SU-DHL-6 (cell line): Measurements from ENCODE around the gene ANKRD55.

ENCODE experiments used
- H2AFZ ChIP-seq: fragments of 200-600 bp; sonication (generic); 2 replicates; pipeline ENCODE4 v1.6.1; 2014; ENCODE audit warnings: low read depth, mild to moderate bottlenecking, moderate library complexity, mixed read lengths, antibody characterized with exemption, low read length; ENCODE audit not compliant: severe bottlenecking
- H3F3A ChIP-seq: fragments of 200-600 bp; shearing (Covaris generic); 2 replicates; pipeline ENCODE4 v1.6.0; 2016; ENCODE audit warnings: antibody characterized with exemption, mild to moderate bottlenecking; ENCODE audit not compliant: insufficient read depth
- H3K27ac ChIP-seq: fragments of 200-600 bp; sonication (generic); 2 replicates; pipeline ENCODE4 v1.5.1; 2016; ENCODE audit warnings: low read depth, mild to moderate bottlenecking, low read length, moderate library complexity, mixed read lengths
- H3K27me3 ChIP-seq: fragments of 200-600 bp; sonication (generic), shearing (Covaris generic); 2 replicates; pipeline ENCODE4 v1.6.0; 2014; ENCODE audit warnings: mild to moderate bottlenecking, low read length
- H3K36me3 ChIP-seq: fragments of 200-600 bp; sonication (generic); 2 replicates; pipeline ENCODE4 v1.6.1; 2014; ENCODE audit warnings: mild to moderate bottlenecking, low read length, mixed read lengths
- H3K4me2 ChIP-seq: fragments of 300-600, 200-600 bp; shearing (Covaris generic), sonication (generic); 2 replicates; pipeline ENCODE4 v1.6.0; 2014; ENCODE audit warnings: low read length, low read depth, mild to moderate bottlenecking; ENCODE audit not compliant: poor library complexity, severe bottlenecking
- H3K4me3 ChIP-seq: fragments of 200-600 bp; sonication (generic); 2 replicates; pipeline ENCODE4 v1.5.1; 2014; ENCODE audit warnings: antibody characterized with exemption, low read length, mild to moderate bottlenecking, mixed read lengths; ENCODE audit not compliant: insufficient read depth, poor library complexity, severe bottlenecking
- H3K79me2 ChIP-seq: fragments of 200-600 bp; sonication (generic); 2 replicates; pipeline ENCODE4 v1.6.1; 2014; ENCODE audit warnings: mild to moderate bottlenecking, low read length, moderate library complexity; ENCODE audit not compliant: insufficient read depth
- H3K9ac ChIP-seq: fragments of 200-600 bp; sonication (generic); 2 replicates; pipeline ENCODE4 v1.7.0; 2014; ENCODE audit warnings: mild to moderate bottlenecking, low read length
- H3K9me2 ChIP-seq: fragments of 200-600 bp; sonication (generic); replicated peaks from 2 replicates; pipeline ENCODE4 v1.6.1; 2014; ENCODE audit warnings: low read length; ENCODE audit not compliant: insufficient read depth
- H3K9me3 ChIP-seq: fragments of 200-600 bp; sonication (generic); 2 replicates; pipeline ENCODE4 v1.6.1; 2014; ENCODE audit warnings: low read length, mixed read lengths; ENCODE audit not compliant: insufficient read depth
- H4K20me1 ChIP-seq: fragments of 200-600 bp; sonication (generic); 2 replicates; pipeline ENCODE4 v1.6.1; 2014; ENCODE audit warnings: low read depth, mild to moderate bottlenecking, antibody characterized with exemption, low read length, moderate library complexity, mixed read lengths
- CTCF ChIP-seq: fragments of 200-600 bp; sonication (generic); IDR thresholded peaks from one replicate; pipeline ENCODE4 v1.5.1; 2017; ENCODE audit warnings: antibody characterized with exemption, mild to moderate bottlenecking, low read length, moderate library complexity; ENCODE audit not compliant: insufficient read depth, poor library complexity, severe bottlenecking
- EZH2phosphoT487 ChIP-seq: fragments of 200-600 bp; sonication (generic), shearing (Covaris generic); conservative IDR thresholded peaks from 2 replicates; pipeline ENCODE4 v1.6.1; 2018; ENCODE audit warnings: mild to moderate bottlenecking, antibody characterized with exemption, low read length, moderate library complexity, mixed read lengths

Gene ANKRD55

GRCh38 chr5:56070851-56071465 lies 162.2 kb downstream of the ANKRD55 start:
- no peak overlapping the region for H2AFZ ChIP-seq
- TF ChIP-seq EZH2phosphoT487 (no peak), CTCF (no peak)
- H3K27me3 ChIP-seq, result no peaks in the 10 kb centered on the region
- no peak overlapping the region for H3K4me3 ChIP-seq
- H3F3A ChIP-seq, result no peaks in the 10 kb centered on the region
- no peak overlapping the region for H3K9ac ChIP-seq
- no peak overlapping the region for H3K4me2 ChIP-seq
- H3K79me2 ChIP-seq, result no peaks in the 10 kb centered on the region
- no peaks in the 10 kb centered on the region for H3K9me2 ChIP-seq
- no peaks in the 10 kb centered on the region for H4K20me1 ChIP-seq
- no peaks in the 10 kb centered on the region for H3K36me3 ChIP-seq
- H3K27ac ChIP-seq, result no peak overlapping the region
- no peaks in the 10 kb centered on the region for H3K9me3 ChIP-seq

GRCh38 chr5:56069652-56070226 lies 163.4 kb downstream of the ANKRD55 start:
- no peak overlapping the region for H2AFZ ChIP-seq

GRCh38 chr5:56066931-56067450 lies 166.1 kb downstream of the ANKRD55 start:
- H3F3A ChIP-seq, result no peaks in the 10 kb centered on the region
- H3K4me3 ChIP-seq, result no peak overlapping the region
- TF ChIP-seq CTCF, result no peak
- H2AFZ ChIP-seq, result no peak overlapping the region
- no peaks in the 10 kb centered on the region for H3K79me2 ChIP-seq
- H3K9me3 ChIP-seq, result no peaks in the 10 kb centered on the region
- H3K4me2 ChIP-seq, result no peak overlapping the region
- no peak overlapping the region for H3K27ac ChIP-seq
- no peaks in the 10 kb centered on the region for H4K20me1 ChIP-seq
- H3K9ac ChIP-seq, result no peak overlapping the region
- H3K9me2 ChIP-seq, result no peaks in the 10 kb centered on the region
- no peaks in the 10 kb centered on the region for H3K36me3 ChIP-seq
- no peaks in the 10 kb centered on the region for H3K27me3 ChIP-seq

More at GRCh38 chr5:56069652-56070226, 163.4 kb downstream of the ANKRD55 start:
- Histone ChIP-seq H3K36me3 (no peaks in the 10 kb centered on the region), H3K27ac (no peak overlapping the region), H3K4me3 (no peak overlapping the region), H3K9me3 (no peaks in the 10 kb centered on the region), H3K9me2 (no peaks in the 10 kb centered on the region), H3K79me2 (no peaks in the 10 kb centered on the region), H3F3A (no peaks in the 10 kb centered on the region), H4K20me1 (no peaks in the 10 kb centered on the region), H3K9ac (no peak overlapping the region), H3K4me2 (no peak overlapping the region), H3K27me3 (no peaks in the 10 kb centered on the region)
- TF ChIP-seq CTCF, result no peak
- no peak for TF ChIP-seq EZH2phosphoT487
